Ectodermal cell (in vitro differentiated cells): Measurements from ENCODE around the gene TMEM69.
"Not testable (repeated sequence)": the region's sequence is repeated elsewhere in the genome, so short reads cannot be mapped to it uniquely, and the experiment has no call there.

Source experiments
- H3K27ac ChIP-seq: 2 replicates; pipeline ENCODE4 v1.7.0; 2013; ENCODE audit warnings: mild to moderate bottlenecking, low read depth, low read length; ENCODE audit not compliant: insufficient read depth, poor library complexity, severe bottlenecking
- H3K27me3 ChIP-seq: 2 replicates; pipeline ENCODE4 v1.7.0; 2013; ENCODE audit warnings: mild to moderate bottlenecking, low read length; ENCODE audit not compliant: insufficient read depth, control insufficient read depth, poor library complexity, severe bottlenecking
- H3K36me3 ChIP-seq: one replicate; pipeline ENCODE4 v1.7.0; 2013; ENCODE audit warnings: low read length; ENCODE audit not compliant: control insufficient read depth, insufficient read depth
- H3K4me1 ChIP-seq: one replicate; pipeline ENCODE4 v1.7.0; 2013; ENCODE audit warnings: low read length; ENCODE audit not compliant: control insufficient read depth, insufficient read depth
- H3K4me3 ChIP-seq: 2 replicates; pipeline ENCODE4 v1.7.0; 2013; ENCODE audit warnings: low read depth, low read length, control low read depth; ENCODE audit not compliant: insufficient read depth
- H3K9me3 ChIP-seq: 2 replicates; pipeline ENCODE4 v1.7.0; 2013; ENCODE audit warnings: mild to moderate bottlenecking, low read length, moderate library complexity; ENCODE audit not compliant: control insufficient read depth
- WGBS, 2 experiments: methylation state at CpG; one replicate each; pipeline ENCODE4 v1.1.7; 2013; ENCODE audit warnings: missing lambda C conversion rate in 2 of 2; 5-methylcytosine and 5-hydroxymethylcytosine counted together

The TMEM69 gene

GRCh38 chr1:45730075-45730779, 42.2 kb downstream of the TMEM69 start:
- 88 to 89% methylated on average over 2 to 3 of the region's 3 CpGs for WGBS, 2 experiments
- H3K27ac ChIP-seq, result no peak overlapping the region

DNA sequence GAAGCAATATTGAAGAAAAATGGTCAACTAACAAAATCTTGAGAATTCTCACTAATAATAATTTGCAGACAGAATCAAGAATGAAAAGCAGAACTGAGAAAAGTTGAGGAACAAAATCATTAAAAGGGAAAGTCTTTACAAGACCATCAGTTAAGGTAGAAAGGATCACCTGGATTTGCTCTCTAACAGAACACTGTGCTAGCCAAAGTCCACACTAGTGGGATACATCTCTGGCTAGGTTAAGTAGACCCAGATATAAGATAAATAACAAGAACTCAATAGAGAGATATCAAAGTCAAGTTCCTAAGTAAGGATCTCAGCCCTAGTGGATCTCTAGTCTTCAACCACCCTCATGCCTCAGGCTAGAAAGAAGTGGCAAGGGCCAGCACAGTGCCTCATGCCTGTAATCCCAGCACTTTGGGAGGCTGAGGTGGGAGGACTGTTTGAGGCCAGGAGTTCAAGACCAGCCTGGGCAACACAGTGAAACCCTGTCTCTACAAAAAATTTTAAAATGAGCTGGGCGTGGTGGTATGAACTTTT, 42.9 kb downstream of the TMEM69 start:
- Histone ChIP-seq H3K9me3 (no peaks in the 10 kb centered on the region), H3K27me3 (no peaks in the 10 kb centered on the region), H3K4me3 (no peak overlapping the region), H3K27ac (no peak overlapping the region), H3K36me3 (no peaks in the 10 kb centered on the region), H3K4me1 (no peaks in the 10 kb centered on the region)
- WGBS, 2 experiments, result 83 to 90% methylated on average over 1 of the region's 1 CpG

More at GRCh38 chr1:45730075-45730779, 42.2 kb downstream of the TMEM69 start:
- Histone ChIP-seq H3K36me3 (no peaks in the 10 kb centered on the region), H3K27me3 (no peaks in the 10 kb centered on the region), H3K9me3 (no peaks in the 10 kb centered on the region), H3K4me1 (no peaks in the 10 kb centered on the region), H3K4me3 (no peak overlapping the region)

DNA sequence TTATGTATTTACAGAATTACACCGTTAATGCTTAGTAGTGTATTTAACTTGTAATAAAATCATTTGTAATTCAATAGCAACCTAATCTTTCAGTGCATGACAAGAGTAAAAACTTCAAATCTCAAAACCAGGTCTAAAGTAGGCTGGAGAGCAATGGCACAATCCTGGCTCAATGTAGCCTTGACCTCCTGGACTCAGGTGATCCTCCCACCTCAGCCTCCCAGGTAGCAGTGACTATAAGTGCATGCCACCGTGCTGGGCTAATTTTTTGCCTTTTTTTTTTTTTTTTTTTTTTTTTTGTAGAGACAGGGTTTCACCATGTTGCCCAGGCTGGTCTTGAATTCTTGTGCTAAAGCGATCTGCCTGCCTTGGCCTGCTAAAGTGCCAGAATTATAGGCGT, 51.2 kb downstream of the TMEM69 start:
- Histone ChIP-seq H3K4me1 (no peaks in the 10 kb centered on the region), H3K4me3 (no peak overlapping the region), H3K27ac (no peak overlapping the region), H3K9me3 (no peaks in the 10 kb centered on the region), H3K36me3 (peaks cover 10% of the 10 kb centered on the region), H3K27me3 (no peaks in the 10 kb centered on the region)
- 94 to 100% methylated on average over 3 of the region's 4 CpGs for WGBS, 2 experiments

GRCh38 chr1:45739641-45740156, 51.7 kb downstream of the TMEM69 start:
- not testable (repeated sequence) for H3K4me1 ChIP-seq, H3K36me3 ChIP-seq, H3K27ac ChIP-seq, H3K9me3 ChIP-seq, H3K27me3 ChIP-seq, H3K4me3 ChIP-seq
- 82 to 86% methylated on average over 3 to 4 of the region's 5 CpGs for WGBS, 2 experiments
